ENCODE measurements around the gene TBCE. TPM values are rescaled to one million over a fixed set of nuclear protein-coding genes. Genes with fewer than 3 reads are reported as not detected.

The TBCE gene
- total RNA-seq, 1 donor from 2014 or later, result 28.3 TPM

GRCh38 chr1:235336903-235337302 lies 30.3 kb upstream of the TBCE start:
- no peak overlapping the region for H3K4me3 Mint-ChIP-seq (ENCODE audit: unreplicated experiment)
- H3K4me1 ChIP-seq (ENCODE audit: insufficient read depth, low read length), result no peaks in the 10 kb centered on the region
- no peak overlapping the region for H3K27ac ChIP-seq (ENCODE audit: low read depth, low read length)
- H3K4me3 ChIP-seq (ENCODE audit: insufficient read depth, low read depth, low read length), result no peak overlapping the region
- DNase-seq (ENCODE audit: low read depth), result no peak
- H4K20me1 ChIP-seq (ENCODE audit: insufficient read depth, low read length), result peaks cover 12% of the 10 kb centered on the region
- no peak for FAIRE-seq
- no peaks in the 10 kb centered on the region for H3K27me3 ChIP-seq (ENCODE audit: insufficient read depth, low read length)
- peaks cover 9% of the 10 kb centered on the region for H3K36me3 ChIP-seq (ENCODE audit: insufficient read depth, low read length)
- no peaks in the 10 kb centered on the region for H3K9me3 ChIP-seq (ENCODE audit: insufficient read depth, low read depth, low read length)
- peaks cover 6% of the 10 kb centered on the region for H3K4me1 Mint-ChIP-seq (ENCODE audit: low read depth, unreplicated experiment)
- H3K27me3 Mint-ChIP-seq (ENCODE audit: low read depth, unreplicated experiment), result no peaks in the 10 kb centered on the region
- H3K79me2 ChIP-seq (ENCODE audit: insufficient read depth, low read length), result peaks cover 41% of the 10 kb centered on the region
- no peak overlapping the region for H3K27ac Mint-ChIP-seq (ENCODE audit: unreplicated experiment)
- H3K9ac ChIP-seq (ENCODE audit: low read length), result no peak overlapping the region
- no peaks in the 10 kb centered on the region for H3K9me3 Mint-ChIP-seq (ENCODE audit: unreplicated experiment)
- no peaks in the 10 kb centered on the region for H3K36me3 Mint-ChIP-seq (ENCODE audit: low read depth, unreplicated experiment)
- no peak for TF ChIP-seq EZH2 (IDR thresholded peaks at IDR 0.05; ENCODE audit: insufficient read depth, low read length)
- TF ChIP-seq, protein P1, sequence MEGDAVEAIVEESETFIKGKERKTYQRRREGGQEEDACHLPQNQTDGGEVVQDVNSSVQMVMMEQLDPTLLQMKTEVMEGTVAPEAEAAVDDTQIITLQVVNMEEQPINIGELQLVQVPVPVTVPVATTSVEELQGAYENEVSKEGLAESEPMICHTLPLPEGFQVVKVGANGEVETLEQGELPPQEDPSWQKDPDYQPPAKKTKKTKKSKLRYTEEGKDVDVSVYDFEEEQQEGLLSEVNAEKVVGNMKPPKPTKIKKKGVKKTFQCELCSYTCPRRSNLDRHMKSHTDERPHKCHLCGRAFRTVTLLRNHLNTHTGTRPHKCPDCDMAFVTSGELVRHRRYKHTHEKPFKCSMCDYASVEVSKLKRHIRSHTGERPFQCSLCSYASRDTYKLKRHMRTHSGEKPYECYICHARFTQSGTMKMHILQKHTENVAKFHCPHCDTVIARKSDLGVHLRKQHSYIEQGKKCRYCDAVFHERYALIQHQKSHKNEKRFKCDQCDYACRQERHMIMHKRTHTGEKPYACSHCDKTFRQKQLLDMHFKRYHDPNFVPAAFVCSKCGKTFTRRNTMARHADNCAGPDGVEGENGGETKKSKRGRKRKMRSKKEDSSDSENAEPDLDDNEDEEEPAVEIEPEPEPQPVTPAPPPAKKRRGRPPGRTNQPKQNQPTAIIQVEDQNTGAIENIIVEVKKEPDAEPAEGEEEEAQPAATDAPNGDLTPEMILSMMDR (IDR thresholded peaks at IDR 0.05; ENCODE audit: insufficient read depth, low read depth, low read length), result no peak
- H2AFZ ChIP-seq (ENCODE audit: low read depth, low read length), result no peak overlapping the region
- H3K4me2 ChIP-seq (ENCODE audit: low read length), result no peak overlapping the region

DNA sequence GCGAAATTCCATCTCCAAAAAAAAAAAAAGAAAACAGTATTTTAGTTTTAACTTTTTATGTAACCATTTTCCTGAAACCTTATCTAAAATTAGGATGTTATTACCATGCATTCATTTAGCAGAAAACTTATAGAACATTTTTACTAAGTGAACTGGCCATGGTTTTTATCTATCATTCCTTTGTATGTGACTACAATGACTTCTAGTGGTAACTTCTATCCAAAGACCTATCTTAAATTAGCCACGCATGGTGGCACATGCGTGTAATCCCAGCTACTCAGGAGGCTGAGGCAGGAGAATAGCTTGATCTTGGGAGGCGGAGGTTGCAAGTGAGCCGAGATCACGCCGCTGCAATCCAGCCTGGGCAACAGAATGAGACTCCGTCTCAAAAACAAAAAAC lies 27.5 kb upstream of the TBCE start:
- FAIRE-seq (no peak), DNase-seq (ENCODE audit: low read depth) (no peak)
- no peak overlapping the region for H3K27ac ChIP-seq (ENCODE audit: low read depth, low read length)
- no peaks in the 10 kb centered on the region for H3K4me1 ChIP-seq (ENCODE audit: insufficient read depth, low read length)
- H3K4me3 ChIP-seq (ENCODE audit: insufficient read depth, low read depth, low read length), result no peak overlapping the region
- H3K9ac ChIP-seq (ENCODE audit: low read length), result no peak overlapping the region
- TF ChIP-seq, protein P1 (IDR thresholded peaks at IDR 0.05; ENCODE audit: insufficient read depth, low read depth, low read length), result no peak
- no peak for TF ChIP-seq EZH2 (IDR thresholded peaks at IDR 0.05; ENCODE audit: insufficient read depth, low read length)
- H3K27me3 ChIP-seq (ENCODE audit: insufficient read depth, low read length), result no peaks in the 10 kb centered on the region
- no peaks in the 10 kb centered on the region for H3K9me3 ChIP-seq (ENCODE audit: insufficient read depth, low read depth, low read length)
- Mint-ChIP-seq H3K9me3 (ENCODE audit: unreplicated experiment) (no peaks in the 10 kb centered on the region), H3K36me3 (ENCODE audit: low read depth, unreplicated experiment) (peaks cover 7% of the 10 kb centered on the region), H3K27ac (ENCODE audit: unreplicated experiment) (no peak overlapping the region), H3K4me1 (ENCODE audit: low read depth, unreplicated experiment) (no peaks in the 10 kb centered on the region), H3K27me3 (ENCODE audit: low read depth, unreplicated experiment) (no peaks in the 10 kb centered on the region), H3K4me3 (ENCODE audit: unreplicated experiment) (no peak overlapping the region)
- H3K36me3 ChIP-seq (ENCODE audit: insufficient read depth, low read length), result peaks cover 19% of the 10 kb centered on the region
- no peak overlapping the region for H3K4me2 ChIP-seq (ENCODE audit: low read length)
- H4K20me1 ChIP-seq (ENCODE audit: insufficient read depth, low read length), result no peaks in the 10 kb centered on the region
- peaks cover 14% of the 10 kb centered on the region for H3K79me2 ChIP-seq (ENCODE audit: insufficient read depth, low read length)
- no peak overlapping the region for H2AFZ ChIP-seq (ENCODE audit: low read depth, low read length)

DNA sequence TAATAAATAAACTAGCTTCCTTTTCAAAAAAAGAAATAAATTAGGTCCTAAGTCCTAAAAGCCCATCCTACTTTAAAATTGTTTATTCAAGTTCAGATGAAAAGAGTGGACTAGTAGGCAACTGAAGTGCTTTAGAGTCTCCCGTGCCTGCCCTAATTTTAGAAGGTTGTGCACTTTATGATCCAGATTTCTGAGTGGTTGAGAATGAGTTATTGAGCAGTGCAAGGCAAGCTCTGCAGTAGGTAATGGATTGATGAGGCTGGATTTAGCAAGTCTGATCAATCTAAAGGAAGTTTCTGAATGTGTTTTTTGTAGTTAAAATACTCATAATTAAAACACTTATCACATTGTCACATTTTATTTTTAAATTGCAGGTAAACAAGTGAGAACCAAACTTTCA lies 25.9 kb upstream of the TBCE start:
- Mint-ChIP-seq H3K36me3 (ENCODE audit: low read depth, unreplicated experiment) (peaks cover 7% of the 10 kb centered on the region), H3K27me3 (ENCODE audit: low read depth, unreplicated experiment) (no peaks in the 10 kb centered on the region), H3K4me1 (ENCODE audit: low read depth, unreplicated experiment) (no peaks in the 10 kb centered on the region), H3K27ac (ENCODE audit: unreplicated experiment) (no peak overlapping the region), H3K9me3 (ENCODE audit: unreplicated experiment) (no peaks in the 10 kb centered on the region), H3K4me3 (ENCODE audit: unreplicated experiment) (no peak overlapping the region)
- Histone ChIP-seq H3K79me2 (ENCODE audit: insufficient read depth, low read length) (peaks cover 2% of the 10 kb centered on the region), H2AFZ (ENCODE audit: low read depth, low read length) (no peak overlapping the region), H3K36me3 (ENCODE audit: insufficient read depth, low read length) (peaks cover 18% of the 10 kb centered on the region), H3K27ac (ENCODE audit: low read depth, low read length) (no peak overlapping the region), H3K4me3 (ENCODE audit: insufficient read depth, low read depth, low read length) (no peak overlapping the region), H3K9me3 (ENCODE audit: insufficient read depth, low read depth, low read length) (no peaks in the 10 kb centered on the region), H3K27me3 (ENCODE audit: insufficient read depth, low read length) (no peaks in the 10 kb centered on the region), H4K20me1 (ENCODE audit: insufficient read depth, low read length) (no peaks in the 10 kb centered on the region), H3K4me2 (ENCODE audit: low read length) (no peak overlapping the region), H3K4me1 (ENCODE audit: insufficient read depth, low read length) (no peaks in the 10 kb centered on the region), H3K9ac (ENCODE audit: low read length) (no peak overlapping the region)
- TF ChIP-seq EZH2 (IDR thresholded peaks at IDR 0.05; ENCODE audit: insufficient read depth, low read length), result no peak
- TF ChIP-seq, protein P1 (IDR thresholded peaks at IDR 0.05; ENCODE audit: insufficient read depth, low read depth, low read length), result no peak
- no peak for DNase-seq (ENCODE audit: low read depth)
- no peak for FAIRE-seq

Data from astrocyte (in vitro differentiated cells and primary cell).